ENCODE data around the gene DNAJC19.
"Not testable (repeated sequence)": the region's sequence is repeated elsewhere in the genome, so short reads cannot be mapped to it uniquely, and the experiment has no call there.

Gene DNAJC19

GRCh38 chr3:181008796-181009195 lies 19.3 kb upstream of the DNAJC19 start:
- H3K27ac ChIP-seq: no peak overlapping the region
- no peaks in the 10 kb centered on the region for H3K9me3 ChIP-seq (ENCODE audit: severe bottlenecking)
- DNase-seq: no peak
- H3K27me3 ChIP-seq (ENCODE audit: insufficient read depth, low read depth, severe bottlenecking): no peaks in the 10 kb centered on the region
- no peak for TF ChIP-seq CTCF (IDR thresholded peaks at IDR 0.05; ENCODE audit: low read depth, low read length)
- H3K4me3 ChIP-seq (ENCODE audit: low read depth, low read length): no peak overlapping the region
- no peaks in the 10 kb centered on the region for H3K36me3 ChIP-seq

- H3K36me3 ChIP-seq: no peaks in the 10 kb centered on the region
- H3K4me3 ChIP-seq (ENCODE audit: low read depth, low read length): no peak overlapping the region
- H3K27ac ChIP-seq: no peak overlapping the region
- H3K9me3 ChIP-seq (ENCODE audit: severe bottlenecking): no peaks in the 10 kb centered on the region
- DNase-seq: no peak
- no peaks in the 10 kb centered on the region for H3K27me3 ChIP-seq (ENCODE audit: insufficient read depth, low read depth, severe bottlenecking)
- no peak for TF ChIP-seq CTCF (IDR thresholded peaks at IDR 0.05; ENCODE audit: low read depth, low read length)
These were observed 17.7 kb upstream of the DNAJC19 start for GRCh38 chr3:181007262-181007661.

GRCh38 chr3:181006541-181006940 lies 17.0 kb upstream of the DNAJC19 start:
- DNase-seq: no peak
- Histone ChIP-seq H3K4me3 (ENCODE audit: low read depth, low read length) (no peak overlapping the region), H3K27me3 (ENCODE audit: insufficient read depth, low read depth, severe bottlenecking) (no peaks in the 10 kb centered on the region), H3K27ac (no peak overlapping the region), H3K9me3 (ENCODE audit: severe bottlenecking) (peaks cover 5% of the 10 kb centered on the region), H3K36me3 (no peaks in the 10 kb centered on the region)
- no peak for TF ChIP-seq CTCF (IDR thresholded peaks at IDR 0.05; ENCODE audit: low read depth, low read length)

- not testable (repeated sequence) for DNase-seq; H3K36me3 ChIP-seq; H3K27me3 ChIP-seq (ENCODE audit: insufficient read depth, low read depth, severe bottlenecking); H3K27ac ChIP-seq; H3K4me3 ChIP-seq (ENCODE audit: low read depth, low read length)
- H3K9me3 ChIP-seq (ENCODE audit: severe bottlenecking): peaks cover 12% of the 10 kb centered on the region
These were observed 13.9 kb upstream of the DNAJC19 start for GRCh38 chr3:181003469-181003868.

GRCh38 chr3:181002331-181002730 lies 12.8 kb upstream of the DNAJC19 start:
- not testable (repeated sequence) for H3K36me3 ChIP-seq; H3K27ac ChIP-seq; H3K4me3 ChIP-seq (ENCODE audit: low read depth, low read length); DNase-seq; H3K27me3 ChIP-seq (ENCODE audit: insufficient read depth, low read depth, severe bottlenecking)
- peaks cover 16% of the 10 kb centered on the region for H3K9me3 ChIP-seq (ENCODE audit: severe bottlenecking)

GRCh38 chr3:180996415-180996932 lies 6.9 kb upstream of the DNAJC19 start:
- H3K27ac ChIP-seq: no peak overlapping the region
- TF ChIP-seq CTCF (IDR thresholded peaks at IDR 0.05; ENCODE audit: low read depth, low read length): no peak
- no peak overlapping the region for H3K4me3 ChIP-seq (ENCODE audit: low read depth, low read length)
- DNase-seq: no peak
- peaks cover 10% of the 10 kb centered on the region for H3K9me3 ChIP-seq (ENCODE audit: severe bottlenecking)
- H3K36me3 ChIP-seq: no peaks in the 10 kb centered on the region
- peaks cover 46% of the 10 kb centered on the region for H3K27me3 ChIP-seq (ENCODE audit: insufficient read depth, low read depth, severe bottlenecking)

GRCh38 chr3:180990505-180990904 lies 969 bp upstream of the DNAJC19 start:
- H3K9me3 ChIP-seq (ENCODE audit: severe bottlenecking): no peaks in the 10 kb centered on the region
- peaks cover 9% of the 10 kb centered on the region for H3K36me3 ChIP-seq
- no peak overlapping the region for H3K27ac ChIP-seq
- H3K4me3 ChIP-seq (ENCODE audit: low read depth, low read length): peak overlapping the region; percentile 85; the same call in 1 of the 2 replicates
- TF ChIP-seq CTCF (IDR thresholded peaks at IDR 0.05; ENCODE audit: low read depth, low read length): no peak
- H3K27me3 ChIP-seq (ENCODE audit: insufficient read depth, low read depth, severe bottlenecking): peaks cover 33% of the 10 kb centered on the region
- DNase-seq: no peak

Measured in WERI-Rb-1 (cell line).